ENCODE results near the gene CCDC3.
"Not testable (repeated sequence)": the region's sequence is repeated elsewhere in the genome, so short reads cannot be mapped to it uniquely, and the experiment has no call there.

CCDC3 gene

GRCh38 chr10:12876266-12876665, 125.2 kb downstream of the CCDC3 start:
- DNase-seq, result no peak

- DNase-seq, result peak; percentile 53
Observed at GRCh38 chr10:12875100-12875499, 126.4 kb downstream of the CCDC3 start.

- DNase-seq, result no peak
Observed at GRCh38 chr10:12874501-12874900, 127.0 kb downstream of the CCDC3 start.

- no peak for DNase-seq
Observed at GRCh38 chr10:12873172-12873571, 128.3 kb downstream of the CCDC3 start.

- peak; percentile 31 for DNase-seq
Observed at GRCh38 chr10:12872577-12872976, 128.9 kb downstream of the CCDC3 start.

- DNase-seq, result no peak
Observed at GRCh38 chr10:12869427-12869826, 132.1 kb downstream of the CCDC3 start.

- DNase-seq, result no peak
Observed at GRCh38 chr10:12868229-12868628, 133.3 kb downstream of the CCDC3 start.

- DNase-seq, result not testable (repeated sequence)
Observed at GRCh38 chr10:12865515-12865914, 136.0 kb downstream of the CCDC3 start.

- no peak for DNase-seq
Observed at GRCh38 chr10:12862459-12862858, 139.1 kb downstream of the CCDC3 start.

GRCh38 chr10:12854988-12855387, 146.5 kb downstream of the CCDC3 start:
- no peak for DNase-seq

- no peak for DNase-seq
Observed at GRCh38 chr10:12852687-12853086, 148.8 kb downstream of the CCDC3 start.

GRCh38 chr10:12849319-12850181, 152.0 kb downstream of the CCDC3 start:
- DNase-seq, result peak; percentile 30

- DNase-seq, result peak; percentile 29
Observed at GRCh38 chr10:12848439-12849173, 152.9 kb downstream of the CCDC3 start.

- peak; percentile 43 for DNase-seq
Observed at GRCh38 chr10:12847361-12847975, 154.0 kb downstream of the CCDC3 start.

GRCh38 chr10:12846718-12847117, 154.8 kb downstream of the CCDC3 start:
- DNase-seq, result no peak

All from NCI-H146 (cell line).